IMR-90 (cell line): ENCODE results near the gene EFCAB8. TPM values are rescaled to one million over a fixed set of nuclear protein-coding genes. Genes with fewer than 3 reads are reported as not detected.

Experiments used
- ATAC-seq: fragments of 200-7000 bp; cut with Tn5 transposase; 2 replicates; pipeline ENCODE4 v1.9.1; 2020; ENCODE audit warnings: low read depth, mild to moderate bottlenecking, moderate library complexity
- BruUV-seq: library from RNA; stranded (reverse); fragments of 400-500 nt; replicated peaks from 2 replicates; lab custom pipeline; 2021; lab: Mats Ljungman, UMichigan
- CTCF ChIA-PET: fragments of 300-600 bp; formaldehyde crosslinking; extraction: SDS; loops from one replicate; lab custom pipeline; 2021; ENCODE audit warnings: antibody characterized with exemption; lab: Yijun Ruan, JAX
- POLR2A ChIA-PET: fragments of 300-600 bp; sonication (Branson Sonifier 250); formaldehyde crosslinking; loops from one replicate; lab custom pipeline; 2022; ENCODE audit warnings: antibody characterized with exemption; ENCODE audit not compliant: unreplicated experiment; lab: Charles Lee
- DNase-seq: peaks from one replicate; pipeline ENCODE4 v3.0.0; 2013
- H2AFZ ChIP-seq: replicated peaks from 2 replicates; pipeline ENCODE3; 2013; ENCODE audit warnings: low read length, mild to moderate bottlenecking; ENCODE audit not compliant: poor library complexity
- H2AK5ac ChIP-seq: 2 replicates; pipeline ENCODE4 v1.6.1; 2013; ENCODE audit warnings: low read depth, low read length, inconsistent platforms
- H2AK9ac ChIP-seq: replicated peaks from 2 replicates; pipeline ENCODE3; 2013; ENCODE audit warnings: mild to moderate bottlenecking, low read depth, low read length, moderate library complexity; ENCODE audit not compliant: poor library complexity
- H2BK120ac ChIP-seq: 2 replicates; pipeline ENCODE4 v1.6.1; 2013; ENCODE audit warnings: low read depth, low read length, inconsistent platforms
- H2BK15ac ChIP-seq: 3 replicates; pipeline ENCODE4 v1.6.1; 2013; ENCODE audit warnings: low read depth, low read length, inconsistent platforms
- H2BK20ac ChIP-seq: 2 replicates; pipeline ENCODE4 v1.6.1; 2013; ENCODE audit warnings: low read depth, mild to moderate bottlenecking, inconsistent platforms, low read length, moderate library complexity
- H2BK5ac ChIP-seq: 2 replicates; pipeline ENCODE4 v1.6.1; 2013; ENCODE audit warnings: mild to moderate bottlenecking, low read depth, low read length, inconsistent platforms; ENCODE audit not compliant: poor library complexity, severe bottlenecking
- H3K14ac ChIP-seq: replicated peaks from 2 replicates; pipeline ENCODE4 v1.6.1; 2013; ENCODE audit warnings: low read depth, low read length, inconsistent platforms
- H3K18ac ChIP-seq: 2 replicates; pipeline ENCODE4 v1.6.1; 2013; ENCODE audit warnings: low read depth, low read length, control low read depth
- H3K23ac ChIP-seq: 2 replicates; pipeline ENCODE4 v1.6.1; 2013; ENCODE audit warnings: low read depth, low read length, inconsistent platforms
- H3K27ac ChIP-seq: 2 replicates; pipeline ENCODE4 v1.5.1; 2013; ENCODE audit warnings: mild to moderate bottlenecking, control low read depth, low read length; ENCODE audit not compliant: insufficient read depth
- H3K27me3 ChIP-seq: 2 replicates; pipeline ENCODE4 v1.6.1; 2013; ENCODE audit warnings: low read length; ENCODE audit not compliant: control insufficient read depth, insufficient read depth
- H3K36me3 ChIP-seq: 2 replicates; pipeline ENCODE4 v1.6.1; 2013; ENCODE audit warnings: low read length, mixed read lengths; ENCODE audit not compliant: control insufficient read depth, insufficient read depth
- H3K4ac ChIP-seq: 2 replicates; pipeline ENCODE4 v1.6.1; 2013; ENCODE audit warnings: low read depth, low read length, inconsistent platforms
- H3K4me1 ChIP-seq: 2 replicates; pipeline ENCODE4 v1.6.1; 2013; ENCODE audit warnings: low read length, mixed read lengths; ENCODE audit not compliant: control insufficient read depth, insufficient read depth
- H3K4me2 ChIP-seq: 2 replicates; pipeline ENCODE4 v1.6.1; 2013; ENCODE audit warnings: low read depth, mild to moderate bottlenecking, control low read depth, low read length, moderate library complexity
- H3K4me3 ChIP-seq: 2 replicates; pipeline ENCODE4 v1.5.1; 2013; ENCODE audit warnings: low read depth, mild to moderate bottlenecking, control low read depth, low read length, moderate library complexity; ENCODE audit not compliant: insufficient read depth
- H3K56ac ChIP-seq: 2 replicates; pipeline ENCODE4 v1.6.1; 2013; ENCODE audit warnings: low read length, inconsistent platforms; ENCODE audit not compliant: insufficient read depth; ENCODE audit errors: extremely low read depth
- H3K79me1 ChIP-seq, 2 experiments: 2 replicates each; pipeline ENCODE4 v1.6.1; 2013; ENCODE audit warnings: low read length in 2 of 2, inconsistent platforms in 1 of 2, low read depth in 1 of 2
- H3K9ac ChIP-seq: 2 replicates; pipeline ENCODE4 v1.6.1; 2013; ENCODE audit warnings: low read depth, low read length, control low read depth
- H3K9me1 ChIP-seq: 2 replicates; pipeline ENCODE4 v1.6.1; 2013; ENCODE audit warnings: low read length, inconsistent platforms; ENCODE audit not compliant: insufficient read depth
- H3K9me3 ChIP-seq: 2 replicates; pipeline ENCODE4 v1.6.1; 2013; ENCODE audit warnings: low read length; ENCODE audit not compliant: control insufficient read depth, insufficient read depth
- H4K20me1 ChIP-seq: 2 replicates; pipeline ENCODE4 v1.6.1; 2013; ENCODE audit warnings: low read length, inconsistent platforms; ENCODE audit not compliant: insufficient read depth
- H4K5ac ChIP-seq: 2 replicates; pipeline ENCODE4 v1.6.1; 2013; ENCODE audit warnings: mild to moderate bottlenecking, low read depth, low read length, control low read depth
- H4K8ac ChIP-seq, 2 experiments: 2 replicates each; pipeline ENCODE4 v1.6.1; 2013; ENCODE audit warnings: low read depth in 2 of 2, low read length in 2 of 2, control low read depth in 1 of 2, inconsistent platforms in 1 of 2
- H4K91ac ChIP-seq: 2 replicates; pipeline ENCODE4 v1.6.1; 2013; ENCODE audit warnings: low read depth, low read length, inconsistent platforms; ENCODE audit not compliant: insufficient read depth
- BHLHE40 ChIP-seq: fragments of 150-350 bp; IDR thresholded peaks from 2 replicates; pipeline ENCODE4 v1.6.1; 2016; ENCODE audit warnings: mild to moderate bottlenecking, low read depth, low read length
- CEBPB ChIP-seq: IDR thresholded peaks from 2 replicates; pipeline ENCODE4 v1.6.1; 2012; ENCODE audit warnings: low read depth, low read length, improper control_type of control experiment
- CHD1 ChIP-seq: IDR thresholded peaks from 2 replicates; pipeline ENCODE4 v1.6.1; 2012; ENCODE audit warnings: low read depth, low read length, improper control_type of control experiment
- CTCF ChIP-seq: conservative IDR thresholded peaks from 2 replicates; pipeline ENCODE4 v1.5.1; 2012; ENCODE audit warnings: mild to moderate bottlenecking, low read depth, low read length, improper control_type of control experiment
- MAFK ChIP-seq: IDR thresholded peaks from 2 replicates; pipeline ENCODE4 v1.6.1; 2012; ENCODE audit warnings: low read depth, low read length, improper control_type of control experiment
- MAZ ChIP-seq: IDR thresholded peaks from 2 replicates; pipeline ENCODE4 v1.6.1; 2012; ENCODE audit warnings: low read depth, mild to moderate bottlenecking, low read length, improper control_type of control experiment, moderate library complexity, borderline replicate concordance
- MXI1 ChIP-seq: IDR thresholded peaks from 2 replicates; pipeline ENCODE4 v1.6.1; 2012; ENCODE audit warnings: low read depth, mild to moderate bottlenecking, low read length, moderate library complexity, borderline replicate concordance
- NFE2L2 ChIP-seq: fragments of 150-350 bp; IDR thresholded peaks from 2 replicates; pipeline ENCODE4 v1.6.1; 2016; ENCODE audit warnings: low read depth, mild to moderate bottlenecking, low read length
- RAD21 ChIP-seq: IDR thresholded peaks from 2 replicates; pipeline ENCODE4 v1.6.1; 2012; ENCODE audit warnings: low read length, improper control_type of control experiment
- RFX5 ChIP-seq: IDR thresholded peaks from 2 replicates; pipeline ENCODE4 v1.8.0; 2012; ENCODE audit warnings: low read depth, mild to moderate bottlenecking, low read length, moderate library complexity
- SMC3 ChIP-seq: fragments of 150-350 bp; IDR thresholded peaks from 2 replicates; pipeline ENCODE4 v1.6.1; 2016; ENCODE audit warnings: low read depth, mild to moderate bottlenecking, antibody characterized with exemption, low read length, moderate library complexity
- WGBS, 2 experiments: methylation state at CpG; one replicate each; pipeline versions ENCODE4 v1.1.5 to v1.1.7; 2013; ENCODE audit warnings: missing lambda C conversion rate in 2 of 2; ENCODE audit not compliant: insufficient read length in 1 of 2; ENCODE audit errors: extremely low coverage in 2 of 2; 5-methylcytosine and 5-hydroxymethylcytosine counted together
- dilution Hi-C: fragments of 300-500 bp; cut with HindIII; formaldehyde crosslinking; loops from one replicate; pipeline ENCODE4 v1.14.3; 2018; ENCODE audit warnings: low sequenced_read_pairs; ENCODE audit not compliant: unreplicated experiment
- in situ Hi-C: fragments of 300-500 bp; cut with MboI; formaldehyde crosslinking; loops from 3 replicates; pipeline ENCODE4 v1.14.3; 2019; ENCODE audit warnings: low sequenced_read_pairs, inconsistent platforms, mixed read lengths
- intact Hi-C: fragments of 100-400 bp; cut with micrococcal nuclease; formaldehyde crosslinking; loops from 2 replicates; pipeline ENCODE4 v1.10.0; 2022
- polyA plus RNA-seq, 3 experiments: library from polyadenylated mRNA; depleted of rRNA; stranded (reverse); fragments of >200 nt; gene quantifications; 2 replicates each; pipeline ENCODE4 v1.2.3, GENCODE V29; 2012; ENCODE audit warnings: low replicate concordance in 1 of 3
- total RNA-seq: library from RNA; depleted of rRNA; stranded (reverse); fragments of >200 nt; gene quantifications from 2 replicates; pipeline ENCODE4 v1.2.3, GENCODE V29; 2012
- TF ChIP-seq, protein P1 (sequence below): fragments of 150-350 bp; IDR thresholded peaks from 2 replicates; pipeline ENCODE4 v1.6.1; 2016; ENCODE audit warnings: low read depth, mild to moderate bottlenecking, low read length, moderate library complexity, borderline replicate concordance
- TF ChIP-seq, protein P2 (sequence below): fragments of 150-350 bp; IDR thresholded peaks from 2 replicates; pipeline ENCODE4 v1.6.1; 2017; ENCODE audit warnings: mild to moderate bottlenecking, antibody characterized with exemption, low read length, low read depth

EFCAB8 gene
- total and polyA plus RNA-seq, 2 of the 4 experiments (the other 2 are of a cell fraction) = not detected

GRCh38 chr20:32841174-32841573 lies 17.5 kb upstream of the EFCAB8 start:
- Histone ChIP-seq H4K5ac (no peak overlapping the region), H3K9me3 (no peaks in the 10 kb centered on the region), H3K18ac (no peak overlapping the region), H2BK15ac (no peak overlapping the region), H3K4ac (no peak overlapping the region), H4K20me1 (peaks cover 67% of the 10 kb centered on the region), H3K4me1 (peaks cover 3% of the 10 kb centered on the region; the same call in 1 of the 2 replicates), H2BK5ac (no peak overlapping the region), H4K8ac (no peak overlapping the region), H3K27ac (no peak overlapping the region), H3K9me1 (peaks cover 11% of the 10 kb centered on the region; the same call in 1 of the 2 replicates), H3K36me3 (peaks cover 48% of the 10 kb centered on the region), H3K14ac (no peak overlapping the region), H2BK120ac (no peak overlapping the region), H3K56ac (no peak overlapping the region), H3K79me1 (peaks cover 46 to 89% of the 10 kb centered on the region in 2 experiments), H2BK20ac (no peak overlapping the region), H3K23ac (no peak overlapping the region), H3K4me2 (no peak overlapping the region), H2AFZ (no peak overlapping the region), H3K9ac (no peak overlapping the region), H3K27me3 (no peaks in the 10 kb centered on the region), H4K91ac (no peak overlapping the region), H2AK9ac (no peak overlapping the region), H3K4me3 (no peak overlapping the region), H2AK5ac (no peak overlapping the region)
- ChIA-PET POLR2A (no interaction called here), CTCF (no interaction called here)
- WGBS, 2 experiments = no CpG with 5 or more reads among the region's 9 CpGs
- dilution Hi-C loops = no loop called here
- in situ Hi-C loops = no loop called here
- TF ChIP-seq CEBPB (no peak), BHLHE40 (no peak), MAZ (no peak), RAD21 (no peak), RFX5 (no peak), SMC3 (no peak), MXI1 (no peak), CTCF (no peak), NFE2L2 (no peak), CHD1 (no peak), MAFK (no peak)
- TF ChIP-seq, protein P1, sequence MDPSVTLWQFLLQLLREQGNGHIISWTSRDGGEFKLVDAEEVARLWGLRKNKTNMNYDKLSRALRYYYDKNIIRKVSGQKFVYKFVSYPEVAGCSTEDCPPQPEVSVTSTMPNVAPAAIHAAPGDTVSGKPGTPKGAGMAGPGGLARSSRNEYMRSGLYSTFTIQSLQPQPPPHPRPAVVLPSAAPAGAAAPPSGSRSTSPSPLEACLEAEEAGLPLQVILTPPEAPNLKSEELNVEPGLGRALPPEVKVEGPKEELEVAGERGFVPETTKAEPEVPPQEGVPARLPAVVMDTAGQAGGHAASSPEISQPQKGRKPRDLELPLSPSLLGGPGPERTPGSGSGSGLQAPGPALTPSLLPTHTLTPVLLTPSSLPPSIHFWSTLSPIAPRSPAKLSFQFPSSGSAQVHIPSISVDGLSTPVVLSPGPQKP = no peak
- TF ChIP-seq, protein P2, sequence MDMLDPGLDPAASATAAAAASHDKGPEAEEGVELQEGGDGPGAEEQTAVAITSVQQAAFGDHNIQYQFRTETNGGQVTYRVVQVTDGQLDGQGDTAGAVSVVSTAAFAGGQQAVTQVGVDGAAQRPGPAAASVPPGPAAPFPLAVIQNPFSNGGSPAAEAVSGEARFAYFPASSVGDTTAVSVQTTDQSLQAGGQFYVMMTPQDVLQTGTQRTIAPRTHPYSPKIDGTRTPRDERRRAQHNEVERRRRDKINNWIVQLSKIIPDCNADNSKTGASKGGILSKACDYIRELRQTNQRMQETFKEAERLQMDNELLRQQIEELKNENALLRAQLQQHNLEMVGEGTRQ = no peak
- ATAC-seq = no peak
- DNase-seq = no peak
- intact Hi-C loops = no loop called here
- BruUV-seq = no TSS peak
